Astrocyte (in vitro differentiated cells and primary cell): Measurements from ENCODE around the gene MAP7D3. TPM values are rescaled to one million over a fixed set of nuclear protein-coding genes. Genes with fewer than 3 reads are reported as not detected.
A peak's percentile ranks its signal among the peaks of the same experiment; 100 is the strongest.

Source experiments
- DNase-seq: peaks from one replicate; pipeline ENCODE4 v3.0.0-alpha.2; 2010; ENCODE audit warnings: low read depth
- FAIRE-seq: peaks from 2 replicates; lab custom pipeline; 2011; peaks lifted over from hg19 to GRCh38; lab: Jason Lieb, UNC
- H2AFZ ChIP-seq: 2 replicates; pipeline ENCODE4 v1.6.0; 2012; ENCODE audit warnings: low read depth, low read length, inconsistent platforms
- H3K27ac ChIP-seq: 2 replicates; pipeline ENCODE4 v1.5.1; 2011; ENCODE audit warnings: low read depth, low read length, inconsistent platforms
- H3K27me3 ChIP-seq: 2 replicates; pipeline ENCODE4 v1.6.0; 2011; ENCODE audit warnings: low read length, inconsistent platforms; ENCODE audit not compliant: insufficient read depth
- H3K36me3 ChIP-seq: 2 replicates; pipeline ENCODE4 v1.5.1; 2011; ENCODE audit warnings: low read length, inconsistent platforms; ENCODE audit not compliant: insufficient read depth
- H3K4me1 ChIP-seq: 2 replicates; pipeline ENCODE4 v1.5.1; 2011; ENCODE audit warnings: low read length, inconsistent platforms; ENCODE audit not compliant: insufficient read depth
- H3K4me2 ChIP-seq: 2 replicates; pipeline ENCODE4 v1.6.0; 2012; ENCODE audit warnings: low read length, inconsistent platforms
- H3K4me3 ChIP-seq: 2 replicates; pipeline ENCODE4 v1.5.1; 2011; ENCODE audit warnings: low read depth, mild to moderate bottlenecking, low read length, inconsistent platforms; ENCODE audit not compliant: insufficient read depth
- H3K79me2 ChIP-seq: 2 replicates; pipeline ENCODE4 v1.6.0; 2012; ENCODE audit warnings: mild to moderate bottlenecking, low read length, inconsistent platforms; ENCODE audit not compliant: insufficient read depth
- H3K9ac ChIP-seq: 2 replicates; pipeline ENCODE4 v1.6.0; 2012; ENCODE audit warnings: mild to moderate bottlenecking, low read length, inconsistent platforms
- H3K9me3 ChIP-seq: 2 replicates; pipeline ENCODE4 v1.5.1; 2012; ENCODE audit warnings: low read depth, mild to moderate bottlenecking, low read length, inconsistent platforms; ENCODE audit not compliant: insufficient read depth
- H4K20me1 ChIP-seq: 2 replicates; pipeline ENCODE4 v1.6.0; 2012; ENCODE audit warnings: low read length, inconsistent platforms; ENCODE audit not compliant: insufficient read depth
- H3K27ac Mint-ChIP-seq: one replicate; pipeline ENCODE4 v1.8.0; 2021; ENCODE audit warnings: mild to moderate bottlenecking, mixed read lengths; ENCODE audit not compliant: unreplicated experiment
- H3K27me3 Mint-ChIP-seq: one replicate; pipeline ENCODE4 v1.8.0; 2021; ENCODE audit warnings: low read depth, mixed read lengths; ENCODE audit not compliant: unreplicated experiment
- H3K36me3 Mint-ChIP-seq: one replicate; pipeline ENCODE4 v1.8.0; 2021; ENCODE audit warnings: low read depth, mixed read lengths; ENCODE audit not compliant: unreplicated experiment
- H3K4me1 Mint-ChIP-seq: one replicate; pipeline ENCODE4 v1.8.0; 2021; ENCODE audit warnings: low read depth, mixed read lengths; ENCODE audit not compliant: unreplicated experiment
- H3K4me3 Mint-ChIP-seq: one replicate; pipeline ENCODE4 v1.8.0; 2021; ENCODE audit warnings: mild to moderate bottlenecking, moderate library complexity, mixed read lengths; ENCODE audit not compliant: unreplicated experiment
- H3K9me3 Mint-ChIP-seq: one replicate; pipeline ENCODE4 v1.8.0; 2021; ENCODE audit warnings: mild to moderate bottlenecking, mixed read lengths; ENCODE audit not compliant: unreplicated experiment
- EZH2 ChIP-seq: IDR thresholded peaks from 2 replicates; pipeline ENCODE4 v1.6.1; 2012; ENCODE audit warnings: mild to moderate bottlenecking, low read length, inconsistent platforms; ENCODE audit not compliant: insufficient read depth
- total RNA-seq: library from RNA; stranded (reverse); gene quantifications from 2 replicates; pipeline ENCODE4 v1.2.1, GENCODE V29; 2021
- TF ChIP-seq, protein P1 (sequence below): IDR thresholded peaks from 2 replicates; pipeline ENCODE4 v1.5.1; 2011; ENCODE audit warnings: low read depth, mild to moderate bottlenecking, inconsistent platforms, low read length, moderate library complexity; ENCODE audit not compliant: insufficient read depth

Gene MAP7D3
- total RNA-seq, 1 donor from 2014 or later, result 19.4 TPM

GRCh38 chrX:136195247-136195646 lies 56.0 kb downstream of the MAP7D3 start:
- Mint-ChIP-seq H3K27me3 (no peaks in the 10 kb centered on the region), H3K36me3 (no peaks in the 10 kb centered on the region), H3K4me1 (peaks cover 27% of the 10 kb centered on the region), H3K4me3 (no peak overlapping the region), H3K27ac (peak overlapping the region; percentile 62), H3K9me3 (no peaks in the 10 kb centered on the region)
- Histone ChIP-seq H4K20me1 (peaks cover 4% of the 10 kb centered on the region), H3K79me2 (peaks cover 17% of the 10 kb centered on the region), H2AFZ (no peak overlapping the region), H3K27ac (no peak overlapping the region), H3K4me3 (no peak overlapping the region), H3K9ac (no peak overlapping the region), H3K36me3 (no peaks in the 10 kb centered on the region), H3K9me3 (no peaks in the 10 kb centered on the region), H3K27me3 (no peaks in the 10 kb centered on the region), H3K4me1 (peaks cover 17% of the 10 kb centered on the region), H3K4me2 (no peak overlapping the region)
- DNase-seq (no peak), FAIRE-seq (peak; percentile 87)
- TF ChIP-seq, protein P1, sequence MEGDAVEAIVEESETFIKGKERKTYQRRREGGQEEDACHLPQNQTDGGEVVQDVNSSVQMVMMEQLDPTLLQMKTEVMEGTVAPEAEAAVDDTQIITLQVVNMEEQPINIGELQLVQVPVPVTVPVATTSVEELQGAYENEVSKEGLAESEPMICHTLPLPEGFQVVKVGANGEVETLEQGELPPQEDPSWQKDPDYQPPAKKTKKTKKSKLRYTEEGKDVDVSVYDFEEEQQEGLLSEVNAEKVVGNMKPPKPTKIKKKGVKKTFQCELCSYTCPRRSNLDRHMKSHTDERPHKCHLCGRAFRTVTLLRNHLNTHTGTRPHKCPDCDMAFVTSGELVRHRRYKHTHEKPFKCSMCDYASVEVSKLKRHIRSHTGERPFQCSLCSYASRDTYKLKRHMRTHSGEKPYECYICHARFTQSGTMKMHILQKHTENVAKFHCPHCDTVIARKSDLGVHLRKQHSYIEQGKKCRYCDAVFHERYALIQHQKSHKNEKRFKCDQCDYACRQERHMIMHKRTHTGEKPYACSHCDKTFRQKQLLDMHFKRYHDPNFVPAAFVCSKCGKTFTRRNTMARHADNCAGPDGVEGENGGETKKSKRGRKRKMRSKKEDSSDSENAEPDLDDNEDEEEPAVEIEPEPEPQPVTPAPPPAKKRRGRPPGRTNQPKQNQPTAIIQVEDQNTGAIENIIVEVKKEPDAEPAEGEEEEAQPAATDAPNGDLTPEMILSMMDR, result no peak
- TF ChIP-seq EZH2, result no peak

GRCh38 chrX:136194536-136194935 lies 56.7 kb downstream of the MAP7D3 start:
- no peak overlapping the region for H3K27ac ChIP-seq
- peaks cover 15% of the 10 kb centered on the region for H3K4me1 ChIP-seq
- H3K27ac Mint-ChIP-seq, result no peak overlapping the region
- H3K9me3 ChIP-seq, result no peaks in the 10 kb centered on the region
- no peaks in the 10 kb centered on the region for H3K36me3 ChIP-seq
- H3K4me1 Mint-ChIP-seq, result peaks cover 27% of the 10 kb centered on the region
- H3K9ac ChIP-seq, result no peak overlapping the region
- H3K79me2 ChIP-seq, result peaks cover 17% of the 10 kb centered on the region
- peaks cover 4% of the 10 kb centered on the region for H4K20me1 ChIP-seq
- DNase-seq (no peak), FAIRE-seq (no peak)
- TF ChIP-seq, protein P1, result no peak
- no peak for TF ChIP-seq EZH2
- H3K9me3 Mint-ChIP-seq, result no peaks in the 10 kb centered on the region
- H3K36me3 Mint-ChIP-seq, result no peaks in the 10 kb centered on the region
- H3K4me2 ChIP-seq, result no peak overlapping the region
- H3K27me3 Mint-ChIP-seq, result no peaks in the 10 kb centered on the region
- no peak overlapping the region for H2AFZ ChIP-seq
- H3K4me3 Mint-ChIP-seq, result no peak overlapping the region
- H3K27me3 ChIP-seq, result no peaks in the 10 kb centered on the region
- H3K4me3 ChIP-seq, result no peak overlapping the region

DNA sequence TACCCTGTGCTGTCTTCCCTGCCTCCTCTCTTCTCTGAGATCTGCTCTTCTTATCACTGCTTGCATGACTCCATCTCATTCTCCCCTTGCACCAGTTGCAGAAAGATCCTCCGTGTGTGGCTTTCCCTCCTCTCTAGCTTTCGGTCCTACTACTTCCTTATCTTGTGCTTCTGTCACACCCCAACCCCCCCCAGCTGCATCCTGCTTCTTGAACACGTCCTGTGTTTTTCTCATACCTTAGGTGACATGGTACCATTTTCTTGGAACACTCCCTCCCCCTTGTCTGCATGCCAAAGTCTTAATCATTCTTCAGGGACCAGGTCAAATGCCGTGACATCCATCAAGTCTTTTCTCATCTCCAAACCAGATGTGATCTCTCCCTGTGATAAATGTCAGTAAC lies 57.4 kb downstream of the MAP7D3 start:
- Histone ChIP-seq H3K27ac (no peak overlapping the region), H3K4me2 (peak overlapping the region; percentile 70), H3K27me3 (no peaks in the 10 kb centered on the region), H2AFZ (no peak overlapping the region), H3K79me2 (peaks cover 17% of the 10 kb centered on the region), H3K4me3 (no peak overlapping the region), H4K20me1 (peaks cover 4% of the 10 kb centered on the region), H3K4me1 (peaks cover 15% of the 10 kb centered on the region), H3K36me3 (no peaks in the 10 kb centered on the region), H3K9me3 (no peaks in the 10 kb centered on the region), H3K9ac (no peak overlapping the region)
- Mint-ChIP-seq H3K4me3 (no peak overlapping the region), H3K27me3 (no peaks in the 10 kb centered on the region), H3K4me1 (peaks cover 25% of the 10 kb centered on the region), H3K9me3 (no peaks in the 10 kb centered on the region), H3K27ac (no peak overlapping the region), H3K36me3 (no peaks in the 10 kb centered on the region)
- FAIRE-seq (no peak), DNase-seq (no peak)
- TF ChIP-seq, protein P1, result no peak
